Neuronal stem cell (in vitro differentiated cells): ENCODE data around the gene MAGI1.

ENCODE experiments used
- DNase-seq: peaks from one replicate; pipeline ENCODE4 v3.0.0-alpha.2; 2013; ENCODE audit warnings: low spot score
- H2AFZ ChIP-seq: one replicate; pipeline ENCODE4 v1.6.1; 2013; ENCODE audit warnings: mild to moderate bottlenecking, low read length, inconsistent platforms
- H2AK5ac ChIP-seq: 2 replicates; pipeline ENCODE4 v1.6.1; 2013; ENCODE audit warnings: low read depth, mild to moderate bottlenecking, inconsistent platforms, low read length, moderate library complexity, mixed read lengths
- H2BK120ac ChIP-seq: 2 replicates; pipeline ENCODE4 v1.6.1; 2013; ENCODE audit warnings: low read depth, mild to moderate bottlenecking, inconsistent platforms, low read length, moderate library complexity, mixed read lengths
- H2BK12ac ChIP-seq: one replicate; pipeline ENCODE4 v1.6.1; 2013; ENCODE audit warnings: low read length, inconsistent platforms
- H2BK15ac ChIP-seq: 2 replicates; pipeline ENCODE4 v1.6.1; 2013; ENCODE audit warnings: mild to moderate bottlenecking, low read length, inconsistent platforms, mixed read lengths
- H2BK5ac ChIP-seq: one replicate; pipeline ENCODE4 v1.6.1; 2013; ENCODE audit warnings: inconsistent platforms, mild to moderate bottlenecking, low read length, moderate library complexity
- H3K14ac ChIP-seq: one replicate; pipeline ENCODE4 v1.6.1; 2013; ENCODE audit warnings: low read length, inconsistent platforms
- H3K18ac ChIP-seq: 2 replicates; pipeline ENCODE4 v1.6.1; 2013; ENCODE audit warnings: low read length, inconsistent platforms
- H3K23ac ChIP-seq: 2 replicates; pipeline ENCODE4 v1.6.1; 2013; ENCODE audit warnings: low read depth, mild to moderate bottlenecking, mixed read lengths, low read length, inconsistent platforms; ENCODE audit not compliant: poor library complexity
- H3K27ac ChIP-seq: replicated peaks from 3 replicates; pipeline ENCODE4 v1.5.1; 2013; ENCODE audit warnings: low read length, inconsistent platforms
- H3K27me3 ChIP-seq, 3 experiments: 2 replicates each; pipeline ENCODE4 v1.6.1; 2013; ENCODE audit warnings: low read length in 3 of 3, mild to moderate bottlenecking in 2 of 3, inconsistent platforms in 1 of 3, low read depth in 1 of 3, mixed read lengths in 1 of 3, moderate library complexity in 1 of 3; ENCODE audit not compliant: control insufficient read depth in 3 of 3, insufficient read depth in 3 of 3
- H3K36me3 ChIP-seq, 2 donors: replicated peaks in 1 of 2; 2 replicates each; pipeline ENCODE4 v1.6.1; 2013; ENCODE audit warnings: low read length in 2 of 2; ENCODE audit not compliant: control insufficient read depth in 2 of 2, insufficient read depth in 2 of 2
- H3K4ac ChIP-seq: 2 replicates; pipeline ENCODE4 v1.6.1; 2013; ENCODE audit warnings: inconsistent platforms, mild to moderate bottlenecking, low read length, moderate library complexity
- H3K4me1 ChIP-seq, 2 donors: 1 replicate in 1 of 2; 2 replicates in 1 of 2; pipeline ENCODE4 v1.6.1; 2013; ENCODE audit warnings: low read length in 2 of 2, low read depth in 1 of 2; ENCODE audit not compliant: control insufficient read depth in 2 of 2, insufficient read depth in 1 of 2
- H3K4me2 ChIP-seq: one replicate; pipeline ENCODE4 v1.6.1; 2013; ENCODE audit warnings: mild to moderate bottlenecking, low read length, inconsistent platforms; ENCODE audit not compliant: insufficient read depth, poor library complexity, severe bottlenecking
- H3K4me3 ChIP-seq, 2 donors: 2 replicates each; pipeline ENCODE4 v1.5.1; 2013; ENCODE audit warnings: low read length in 2 of 2, mild to moderate bottlenecking in 2 of 2, inconsistent platforms in 1 of 2, moderate library complexity in 1 of 2
- H3K79me1 ChIP-seq: one replicate; pipeline ENCODE4 v1.6.1; 2013; ENCODE audit warnings: low read depth, mild to moderate bottlenecking, inconsistent platforms, low read length, moderate library complexity
- H3K9ac ChIP-seq: one replicate; pipeline ENCODE4 v1.6.1; 2013; ENCODE audit warnings: mild to moderate bottlenecking, low read depth, low read length, inconsistent platforms; ENCODE audit not compliant: poor library complexity
- H3K9me3 ChIP-seq, 2 donors: replicated peaks in 1 of 2; 2 replicates each; pipeline versions ENCODE3 to v1.6.1; 2013; ENCODE audit warnings: low read length in 2 of 2, mild to moderate bottlenecking in 2 of 2, inconsistent platforms in 1 of 2, low read depth in 1 of 2, mixed read lengths in 1 of 2, moderate library complexity in 1 of 2; ENCODE audit not compliant: control insufficient read depth in 2 of 2, insufficient read depth in 1 of 2
- H4K8ac ChIP-seq: one replicate; pipeline ENCODE4 v1.6.1; 2013; ENCODE audit warnings: low read depth, mild to moderate bottlenecking, inconsistent platforms, low read length, moderate library complexity
- H4K91ac ChIP-seq: one replicate; pipeline ENCODE4 v1.6.1; 2013; ENCODE audit warnings: low read length, low read depth, mild to moderate bottlenecking, inconsistent platforms; ENCODE audit not compliant: poor library complexity
- WGBS, 2 donors: extraction: QIAGEN DNeasy Blood & Tissue Kit; methylation state at CpG; one replicate each; pipeline ENCODE4 v1.1.7; 2013; ENCODE audit warnings: missing lambda C conversion rate in 2 of 2, mixed read lengths in 1 of 2; ENCODE audit not compliant: insufficient read length in 2 of 2, insufficient replicate concordance in 1 of 2; ENCODE audit errors: extremely low coverage in 2 of 2; 5-methylcytosine and 5-hydroxymethylcytosine counted together

Gene MAGI1

DNA sequence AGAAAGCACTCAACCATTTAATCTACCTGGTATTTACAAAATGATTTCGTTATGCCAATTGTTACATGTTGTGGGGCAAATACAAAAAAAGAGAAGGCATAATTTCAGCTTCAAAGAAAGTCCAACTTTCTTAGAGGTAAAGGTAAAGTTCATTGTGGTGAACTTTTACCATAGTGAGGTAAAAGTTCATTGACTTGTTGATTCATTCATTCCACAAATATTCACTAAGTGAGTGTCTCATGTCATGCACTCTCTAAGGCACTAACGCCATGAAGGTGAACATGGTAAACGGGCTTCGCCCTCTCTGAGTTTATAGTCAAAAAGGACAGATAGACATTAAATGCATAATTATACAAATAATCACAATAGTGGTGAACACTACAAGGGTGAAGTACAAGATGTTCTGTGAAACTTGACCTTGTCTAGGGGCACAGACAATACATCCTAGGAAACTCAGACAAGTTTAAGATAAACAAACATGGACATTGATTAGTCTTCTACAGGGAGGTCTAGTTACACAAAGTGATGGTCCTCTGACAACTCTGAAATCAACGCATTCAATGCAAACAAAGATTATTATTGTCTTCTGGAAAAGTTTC lies 378.6 kb downstream of the MAGI1 start:
- Histone ChIP-seq H3K18ac (no peak overlapping the region), H3K27me3 (no peaks in the 10 kb centered on the region), H2AFZ (no peak overlapping the region), H2BK12ac (no peak overlapping the region), H3K9ac (no peak overlapping the region), H3K27ac (no peak overlapping the region), H2AK5ac (no peak overlapping the region), H3K36me3 (no peaks in the 10 kb centered on the region), H3K79me1 (no peaks in the 10 kb centered on the region), H2BK5ac (no peak overlapping the region), H2BK15ac (no peak overlapping the region), H3K4me1 (peaks cover 0 to 2% of the 10 kb centered on the region in 2 donors), H4K91ac (no peak overlapping the region), H3K4ac (no peak overlapping the region), H3K4me2 (no peak overlapping the region), H2BK120ac (no peak overlapping the region), H4K8ac (no peak overlapping the region), H3K23ac (no peak overlapping the region), H3K9me3 (no peaks in the 10 kb centered on the region), H3K4me3 (no peak overlapping the region), H3K14ac (no peak overlapping the region)
- DNase-seq = no peak
- no CpG with 5 or more reads among the region's 5 CpGs for WGBS, 2 donors

GRCh38 chr3:65659396-65659795 lies 379.3 kb downstream of the MAGI1 start:
- H4K91ac ChIP-seq = no peak overlapping the region
- H3K9me3 ChIP-seq = no peaks in the 10 kb centered on the region
- H3K23ac ChIP-seq = no peak overlapping the region
- H4K8ac ChIP-seq = no peak overlapping the region
- no peak overlapping the region for H3K18ac ChIP-seq
- H3K4me3 ChIP-seq = no peak overlapping the region
- H2AFZ ChIP-seq = no peak overlapping the region
- H2AK5ac ChIP-seq = no peak overlapping the region
- H3K9ac ChIP-seq = no peak overlapping the region
- no peaks in the 10 kb centered on the region for H3K27me3 ChIP-seq
- H3K4me2 ChIP-seq = no peak overlapping the region
- H2BK5ac ChIP-seq = no peak overlapping the region
- no peaks in the 10 kb centered on the region for H3K79me1 ChIP-seq
- H3K4ac ChIP-seq = no peak overlapping the region
- no peak overlapping the region for H2BK120ac ChIP-seq
- WGBS, 2 donors = no CpG with 5 or more reads among the region's 6 CpGs
- no peak overlapping the region for H3K27ac ChIP-seq
- no peak overlapping the region for H2BK12ac ChIP-seq
- H3K14ac ChIP-seq = no peak overlapping the region
- H3K36me3 ChIP-seq = no peaks in the 10 kb centered on the region
- H2BK15ac ChIP-seq = no peak overlapping the region
- DNase-seq = no peak
- H3K4me1 ChIP-seq = peaks cover 0 to 2% of the 10 kb centered on the region in 2 donors

DNA sequence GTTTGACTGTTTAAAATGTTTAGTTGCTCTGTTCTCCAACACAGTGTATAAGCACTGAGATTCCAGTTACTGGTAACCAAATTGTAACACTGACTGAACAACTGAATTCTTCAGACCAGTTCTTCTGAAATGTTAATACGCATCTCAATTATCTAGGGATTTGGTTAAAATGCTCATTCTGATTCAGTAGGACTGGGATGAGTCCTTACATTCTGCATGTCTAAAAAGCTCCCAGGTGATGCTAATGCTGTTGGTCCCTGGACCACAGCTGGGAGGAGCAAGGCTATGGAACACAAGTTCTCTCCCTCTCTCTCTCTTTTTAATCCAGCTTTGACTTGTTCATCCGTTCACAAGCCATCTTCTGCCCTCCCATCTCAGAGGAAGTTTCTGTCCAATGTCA lies 380.3 kb downstream of the MAGI1 start:
- Histone ChIP-seq H3K9ac (no peak overlapping the region), H3K27ac (no peak overlapping the region), H2AFZ (no peak overlapping the region), H3K79me1 (no peaks in the 10 kb centered on the region), H2BK15ac (no peak overlapping the region), H3K23ac (no peak overlapping the region), H3K14ac (no peak overlapping the region), H4K8ac (no peak overlapping the region), H3K36me3 (no peaks in the 10 kb centered on the region), H2AK5ac (no peak overlapping the region), H2BK120ac (no peak overlapping the region), H3K9me3 (no peaks in the 10 kb centered on the region), H3K18ac (no peak overlapping the region), H4K91ac (no peak overlapping the region), H2BK12ac (no peak overlapping the region), H3K27me3 (no peaks in the 10 kb centered on the region), H3K4me2 (no peak overlapping the region), H3K4ac (no peak overlapping the region), H3K4me1 (peaks cover 0 to 2% of the 10 kb centered on the region in 2 donors), H2BK5ac (no peak overlapping the region), H3K4me3 (no peak overlapping the region)
- no peak for DNase-seq
- no CpG with 5 or more reads among the region's 2 CpGs for WGBS, 2 donors

DNA sequence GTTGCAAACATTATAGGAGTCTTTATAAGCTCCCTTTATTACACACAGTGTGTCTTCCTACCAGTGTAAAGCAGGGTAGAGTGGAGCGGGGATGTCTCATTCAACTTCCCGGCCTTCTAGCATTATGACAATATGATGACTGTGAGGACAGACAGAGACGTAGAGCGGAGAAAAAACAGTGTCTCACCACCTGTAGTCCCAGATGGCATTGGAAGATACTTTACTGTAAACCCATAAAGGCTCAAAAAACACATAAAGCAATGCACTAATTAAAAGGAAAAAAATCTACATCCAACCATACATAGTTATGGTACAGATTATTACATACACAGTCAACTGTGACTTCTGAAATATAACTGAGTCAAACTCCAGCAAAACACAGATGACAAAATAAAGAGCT lies 383.7 kb downstream of the MAGI1 start:
- H2BK120ac ChIP-seq = no peak overlapping the region
- no peaks in the 10 kb centered on the region for H3K79me1 ChIP-seq
- H3K27ac ChIP-seq = no peak overlapping the region
- no peak overlapping the region for H4K91ac ChIP-seq
- no peaks in the 10 kb centered on the region for H3K36me3 ChIP-seq
- H3K14ac ChIP-seq = no peak overlapping the region
- H3K23ac ChIP-seq = no peak overlapping the region
- no CpG with 5 or more reads among the region's 4 CpGs for WGBS, 2 donors
- no peaks in the 10 kb centered on the region for H3K9me3 ChIP-seq
- H3K4me2 ChIP-seq = no peak overlapping the region
- H2BK5ac ChIP-seq = no peak overlapping the region
- no peak overlapping the region for H3K4me3 ChIP-seq
- no peak overlapping the region for H3K18ac ChIP-seq
- peaks cover 2 to 3% of the 10 kb centered on the region in 2 donors for H3K4me1 ChIP-seq
- H3K27me3 ChIP-seq = no peaks in the 10 kb centered on the region
- no peak overlapping the region for H2AFZ ChIP-seq
- no peak overlapping the region for H3K4ac ChIP-seq
- no peak overlapping the region for H4K8ac ChIP-seq
- H2BK12ac ChIP-seq = no peak overlapping the region
- DNase-seq = no peak
- no peak overlapping the region for H2BK15ac ChIP-seq
- H2AK5ac ChIP-seq = no peak overlapping the region
- H3K9ac ChIP-seq = no peak overlapping the region
